ENCODE results near the gene NOPCHAP1.
A peak's percentile ranks its signal among the peaks of the same experiment; 100 is the strongest.
"Not testable (repeated sequence)": the region's sequence is repeated elsewhere in the genome, so short reads cannot be mapped to it uniquely, and the experiment has no call there.

The NOPCHAP1 gene

GRCh38 chr12:104986022-104986941 is at the start of gene NOPCHAP1:
NOPCHAP1 (plus strand) TSS chr12:104986316; CDS start chr12:104986353, 37 bp downstream.
- peak; percentile 55 for DNase-seq

- no peak for DNase-seq
Observed at GRCh38 chr12:104938371-104938770, 47.7 kb upstream of the NOPCHAP1 start.

GRCh38 chr12:104939089-104939488 is 47.0 kb upstream of the NOPCHAP1 start:
- no peak for DNase-seq

GRCh38 chr12:104941454-104941853 is 44.7 kb upstream of the NOPCHAP1 start:
- DNase-seq = no peak

- no peak for DNase-seq
Observed at GRCh38 chr12:104942075-104942474, 44.0 kb upstream of the NOPCHAP1 start.

GRCh38 chr12:104943401-104943800 is 42.7 kb upstream of the NOPCHAP1 start:
- DNase-seq = not testable (repeated sequence)

GRCh38 chr12:104944252-104944651 is 41.9 kb upstream of the NOPCHAP1 start:
- DNase-seq = no peak

GRCh38 chr12:104948716-104949115 is 37.4 kb upstream of the NOPCHAP1 start:
- DNase-seq = not testable (repeated sequence)

GRCh38 chr12:104951759-104952509 is 34.2 kb upstream of the NOPCHAP1 start:
- DNase-seq = no peak

GRCh38 chr12:104952816-104953215 is 33.3 kb upstream of the NOPCHAP1 start:
- no peak for DNase-seq

GRCh38 chr12:104953323-104953722 is 32.8 kb upstream of the NOPCHAP1 start:
- no peak for DNase-seq

GRCh38 chr12:104955703-104956102 is 30.4 kb upstream of the NOPCHAP1 start:
- DNase-seq = no peak

- no peak for DNase-seq
Observed at GRCh38 chr12:104956870-104957718, 29.0 kb upstream of the NOPCHAP1 start.

- DNase-seq = no peak
Observed at GRCh38 chr12:104957719-104958000, 28.5 kb upstream of the NOPCHAP1 start.

GRCh38 chr12:104958001-104958804 is 27.9 kb upstream of the NOPCHAP1 start, which contains the start of gene SLC41A2:
SLC41A2 (minus strand) TSS chr12:104958290; CDS start chr12:104928527, 29,763 bp downstream.
- DNase-seq = peak; percentile 47

- no peak for DNase-seq
Observed at GRCh38 chr12:104958805-104959334, 27.2 kb upstream of the NOPCHAP1 start.

GRCh38 chr12:104959335-104959841 is 26.7 kb upstream of the NOPCHAP1 start:
- no peak for DNase-seq

GRCh38 chr12:104960464-104960863 is 25.7 kb upstream of the NOPCHAP1 start:
- DNase-seq = no peak

GRCh38 chr12:104963757-104964156 is 22.4 kb upstream of the NOPCHAP1 start:
- DNase-seq = no peak

GRCh38 chr12:104964167-104964855 is 21.8 kb upstream of the NOPCHAP1 start:
- no peak for DNase-seq

- DNase-seq = no peak
Observed at GRCh38 chr12:104964856-104965205, 21.3 kb upstream of the NOPCHAP1 start.
